Neutrophil (primary cell): ENCODE results near the gene OR6S1.
"Not testable (repeated sequence)": the region's sequence is repeated elsewhere in the genome, so short reads cannot be mapped to it uniquely, and the experiment has no call there.

ENCODE experiments used
- H3K27ac ChIP-seq: fragments of 200-600 bp; sonication (generic); 2 replicates; pipeline ENCODE4 v1.5.1; 2016; ENCODE audit warnings: mild to moderate bottlenecking, moderate library complexity
- H3K27me3 ChIP-seq: fragments of 200-600 bp; sonication (generic); 2 replicates; pipeline ENCODE4 v1.6.0; 2016; ENCODE audit warnings: mild to moderate bottlenecking
- H3K36me3 ChIP-seq: fragments of 200-600 bp; sonication (generic); 2 replicates; pipeline ENCODE4 v1.5.1; 2017
- H3K4me1 ChIP-seq, 2 experiments: fragments of 200-600 bp in 1 of 2; sonication (generic) in 1 of 2; 1 replicate in 1 of 2; 2 replicates in 1 of 2; pipeline versions ENCODE4 v1.5.1 to v1.6.1; 2013 to 2016; ENCODE audit warnings: low read depth in 1 of 2, low read length in 1 of 2, mild to moderate bottlenecking in 1 of 2, moderate library complexity in 1 of 2; ENCODE audit not compliant: control insufficient read depth in 1 of 2, insufficient read depth in 1 of 2
- H3K4me3 ChIP-seq, 2 experiments: fragments of 200-600 bp in 1 of 2; sonication (generic) in 1 of 2; 1 replicate in 1 of 2; 2 replicates in 1 of 2; pipeline ENCODE4 v1.5.1; 2013 to 2016; ENCODE audit warnings: low read depth in 1 of 2, low read length in 1 of 2, mild to moderate bottlenecking in 1 of 2, moderate library complexity in 1 of 2
- H3K9me3 ChIP-seq: fragments of 200-600 bp; sonication (generic); 2 replicates; pipeline ENCODE4 v1.5.1; 2016
- CTCF ChIP-seq: fragments of 200-600 bp; sonication (generic); IDR thresholded peaks from 2 replicates; pipeline ENCODE4 v1.5.1; 2016; ENCODE audit warnings: antibody characterized with exemption

The OR6S1 gene

GRCh38 chr14:20667957-20668356, 26.5 kb upstream of the OR6S1 start:
- Histone ChIP-seq H3K4me3 (no peak overlapping the region), H3K4me1 (peaks cover 8 to 10% of the 10 kb centered on the region in 2 experiments), H3K36me3 (no peaks in the 10 kb centered on the region), H3K9me3 (no peaks in the 10 kb centered on the region), H3K27ac (no peak overlapping the region), H3K27me3 (peaks cover 29% of the 10 kb centered on the region)
- TF ChIP-seq CTCF: no peak

GRCh38 chr14:20666400-20666961, 25.0 kb upstream of the OR6S1 start:
- Histone ChIP-seq H3K27me3 (peaks cover 43% of the 10 kb centered on the region), H3K4me1 (peaks cover 11 to 12% of the 10 kb centered on the region in 2 experiments)
- H3K9me3 ChIP-seq, H3K4me3 ChIP-seq, H3K36me3 ChIP-seq, H3K27ac ChIP-seq: not testable (repeated sequence)

GRCh38 chr14:20662968-20663732, 21.7 kb upstream of the OR6S1 start:
- Histone ChIP-seq H3K27ac (no peak overlapping the region), H3K27me3 (peaks cover 74% of the 10 kb centered on the region), H3K9me3 (no peaks in the 10 kb centered on the region), H3K4me3 (peak overlapping the region in 1 of 2 experiments; percentile 39), H3K36me3 (no peaks in the 10 kb centered on the region), H3K4me1 (peaks cover 11 to 12% of the 10 kb centered on the region in 2 experiments)
- TF ChIP-seq CTCF: peak; percentile 57

- no peaks in the 10 kb centered on the region for H3K9me3 ChIP-seq
- TF ChIP-seq CTCF: no peak
- H3K36me3 ChIP-seq: no peaks in the 10 kb centered on the region
- no peak overlapping the region for H3K4me3 ChIP-seq
- no peak overlapping the region for H3K27ac ChIP-seq
- peaks cover 11 to 12% of the 10 kb centered on the region in 2 experiments for H3K4me1 ChIP-seq
- peaks cover 94% of the 10 kb centered on the region for H3K27me3 ChIP-seq
Measured at GRCh38 chr14:20661197-20661596, 19.7 kb upstream of the OR6S1 start.

GRCh38 chr14:20659813-20660395, 18.4 kb upstream of the OR6S1 start:
- TF ChIP-seq CTCF: no peak
- Histone ChIP-seq H3K36me3 (no peaks in the 10 kb centered on the region), H3K27me3 (peaks cover 98% of the 10 kb centered on the region), H3K27ac (no peak overlapping the region), H3K9me3 (no peaks in the 10 kb centered on the region), H3K4me3 (no peak overlapping the region), H3K4me1 (peaks cover 11 to 12% of the 10 kb centered on the region in 2 experiments)

GRCh38 chr14:20659336-20659735, 17.8 kb upstream of the OR6S1 start:
- Histone ChIP-seq H3K27ac (no peak overlapping the region), H3K36me3 (no peaks in the 10 kb centered on the region), H3K4me3 (no peak overlapping the region), H3K9me3 (no peaks in the 10 kb centered on the region), H3K4me1 (peaks cover 11 to 12% of the 10 kb centered on the region in 2 experiments), H3K27me3 (peaks cover 98% of the 10 kb centered on the region)
- TF ChIP-seq CTCF: no peak
